Liver (tissue), 9 donors: Measurements from ENCODE around the gene IGSF6. TPM values are rescaled to one million over a fixed set of nuclear protein-coding genes. Genes with fewer than 3 reads are reported as not detected.
"Not testable (repeated sequence)": the region's sequence is repeated elsewhere in the genome, so short reads cannot be mapped to it uniquely, and the experiment has no call there.

Source experiments
- DNase-seq: peaks from one replicate; pipeline ENCODE4 v3.0.0-alpha.2; 2017; ENCODE audit warnings: low spot score
- H3K27ac ChIP-seq, 2 donors: one replicate each; pipeline ENCODE4 v1.7.0; 2013; ENCODE audit warnings: inconsistent platforms in 2 of 2, low read length in 2 of 2, control low read depth in 1 of 2, low read depth in 1 of 2, mild to moderate bottlenecking in 1 of 2
- H3K27me3 ChIP-seq, 4 donors: one replicate each; pipeline versions ENCODE4 v1.6.1 to v1.7.0; 2013; ENCODE audit warnings: low read length in 3 of 4, inconsistent platforms in 1 of 4, mild to moderate bottlenecking in 1 of 4, moderate library complexity in 1 of 4; ENCODE audit not compliant: control insufficient read depth in 4 of 4, insufficient read depth in 4 of 4
- H3K36me3 ChIP-seq, 4 donors: one replicate each; pipeline versions ENCODE4 v1.6.1 to v1.7.0; 2013; ENCODE audit warnings: low read length in 3 of 4, mild to moderate bottlenecking in 3 of 4, low read depth in 1 of 4, moderate library complexity in 1 of 4; ENCODE audit not compliant: control insufficient read depth in 4 of 4, insufficient read depth in 3 of 4
- H3K4me1 ChIP-seq, 4 donors: one replicate each; pipeline versions ENCODE4 v1.6.1 to v1.7.0; 2013; ENCODE audit warnings: low read length in 3 of 4, mild to moderate bottlenecking in 3 of 4, moderate library complexity in 1 of 4; ENCODE audit not compliant: control insufficient read depth in 4 of 4, insufficient read depth in 4 of 4
- H3K4me3 ChIP-seq, 3 donors: one replicate each; pipeline versions ENCODE4 v1.6.1 to v1.7.0; 2013; ENCODE audit warnings: low read length in 3 of 3, control low read depth in 1 of 3, low read depth in 1 of 3, mild to moderate bottlenecking in 1 of 3
- H3K9ac ChIP-seq, 2 donors: one replicate each; pipeline ENCODE4 v1.7.0; 2013; ENCODE audit warnings: low read length in 2 of 2, mild to moderate bottlenecking in 2 of 2, moderate library complexity in 2 of 2, control low read depth in 1 of 2, low read depth in 1 of 2
- H3K9me3 ChIP-seq, 4 donors: one replicate each; pipeline versions ENCODE4 v1.6.1 to v1.7.0; 2013; ENCODE audit warnings: low read length in 3 of 4; ENCODE audit not compliant: control insufficient read depth in 4 of 4
- CTCF ChIP-seq: fragments of 150-350 bp; IDR thresholded peaks from 2 replicates; pipeline ENCODE4 v1.5.1; 2017; ENCODE audit warnings: improper control_type of control experiment, low read depth, low read length; ENCODE audit not compliant: missing input control
- EGR1 ChIP-seq, 2 donors: IDR thresholded peaks; 2 replicates each; pipeline ENCODE4 v1.6.1; 2016 to 2018; ENCODE audit warnings: antibody characterized with exemption in 2 of 2, low read depth in 2 of 2
- HNF4A ChIP-seq, 2 donors: conservative IDR thresholded peaks; 2 replicates each; pipeline ENCODE4 v1.6.1; 2016; ENCODE audit warnings: antibody characterized with exemption in 2 of 2, mild to moderate bottlenecking in 2 of 2
- HNF4G ChIP-seq: IDR thresholded peaks from 2 replicates; pipeline ENCODE4 v1.6.1; 2016; ENCODE audit warnings: antibody characterized with exemption
- REST ChIP-seq: IDR thresholded peaks from 2 replicates; pipeline ENCODE4 v1.6.1; 2016; ENCODE audit warnings: antibody characterized with exemption, mild to moderate bottlenecking
- RXRA ChIP-seq, 2 donors: IDR thresholded peaks; 2 replicates each; pipeline ENCODE4 v1.6.1; 2017 to 2018; ENCODE audit warnings: antibody characterized with exemption in 2 of 2, mild to moderate bottlenecking in 1 of 2
- TAF1 ChIP-seq: conservative IDR thresholded peaks from 2 replicates; pipeline ENCODE4 v1.6.1; 2016; ENCODE audit warnings: antibody characterized with exemption, mild to moderate bottlenecking
- YY1 ChIP-seq: IDR thresholded peaks from 2 replicates; pipeline ENCODE4 v1.6.1; 2016; ENCODE audit warnings: antibody characterized with exemption, mild to moderate bottlenecking
- WGBS: extraction: QIAGEN DNeasy Blood & Tissue Kit; methylation state at CpG from one replicate; pipeline ENCODE4 v1.1.7; 2013; 5-methylcytosine and 5-hydroxymethylcytosine counted together
- polyA plus RNA-seq, 2 donors: library from polyadenylated mRNA; stranded (reverse) in 1 of 2; unstranded in 1 of 2; fragments of 200-250 nt in 1 of 2; fragments of >200 nt in 1 of 2; fragmentation: Nextera tagmentation in 1 of 2; extraction: Ambion mirVana in 1 of 2; gene quantifications; one replicate each; pipeline versions ENCODE4 v1.2.1 to v1.2.3, GENCODE V29; 2013 to 2015
- total RNA-seq, 2 donors: library from RNA; depleted of rRNA; stranded (reverse); fragments of >200 nt; gene quantifications; one replicate each; pipeline ENCODE4 v1.2.3, GENCODE V29; 2014
- donor health status: healthy.
- donor health status: healthy.
- donor health status: healthy.
- donor health status: healthy.
- donor health status: healthy.

IGSF6 gene
- total and polyA plus RNA-seq, 4 donors: 2.6 to 27.3 (median 5.4) TPM

- no peaks in the 10 kb centered on the region for H3K27me3 ChIP-seq
- 91% methylated on average over 3 of the region's 3 CpGs for WGBS
- no peak for DNase-seq
- no peak for TF ChIP-seq YY1
- no peak for TF ChIP-seq HNF4G
- H3K4me3 ChIP-seq: no peak overlapping the region
- H3K36me3 ChIP-seq: peaks cover 0 to 3% (median 2%) of the 10 kb centered on the region in 4 donors
- H3K9ac ChIP-seq: no peak overlapping the region
- H3K9me3 ChIP-seq: no peaks in the 10 kb centered on the region
- peaks cover 0 to 4% (median 2%) of the 10 kb centered on the region in 4 donors for H3K4me1 ChIP-seq
- no peak overlapping the region for H3K27ac ChIP-seq
These were observed 42.3 kb downstream of the IGSF6 start for GRCh38 chr16:21610006-21610544.

DNA sequence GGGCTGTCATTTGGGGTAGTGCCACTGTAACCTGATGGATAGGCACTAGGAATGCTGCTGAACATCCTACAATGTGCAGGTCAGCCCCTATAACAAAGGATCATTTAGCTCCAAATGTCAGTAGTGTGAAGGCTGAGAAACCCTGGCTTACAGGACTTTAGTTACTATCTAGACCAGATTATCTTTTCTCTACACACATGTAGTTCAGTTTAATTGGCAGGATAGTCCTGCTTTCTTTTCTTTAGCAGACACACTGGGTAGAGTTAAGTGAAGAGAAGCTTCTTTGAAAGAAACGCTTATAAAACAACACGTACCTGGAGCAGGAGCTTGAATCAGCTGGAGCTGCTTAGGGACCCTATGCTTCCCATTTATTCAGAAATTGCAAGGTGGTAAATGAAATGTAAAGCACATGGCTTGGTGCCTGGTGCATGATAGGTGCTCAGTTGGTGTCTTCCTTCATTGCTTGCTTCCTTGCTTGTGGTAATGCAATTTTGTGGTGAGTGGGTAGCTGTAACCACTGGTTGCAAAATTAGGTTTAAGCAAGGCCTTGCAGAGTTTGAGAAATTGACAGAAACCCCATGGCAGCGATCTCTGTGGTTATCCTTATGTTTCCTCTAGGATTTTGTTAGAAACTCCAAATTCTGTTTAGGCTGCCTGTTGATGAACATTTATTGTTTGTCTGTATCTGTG, 43.6 kb downstream of the IGSF6 start:
- peaks cover 0 to under 1% (median 0%) of the 10 kb centered on the region in 4 donors for H3K36me3 ChIP-seq
- H3K9me3 ChIP-seq: no peaks in the 10 kb centered on the region
- H3K4me3 ChIP-seq: no peak overlapping the region
- H3K9ac ChIP-seq: no peak overlapping the region
- H3K27ac ChIP-seq: no peak overlapping the region
- DNase-seq: no peak
- no peak for TF ChIP-seq HNF4A (conservative IDR thresholded peaks at IDR 0.05)
- no peak for TF ChIP-seq TAF1
- no peak for TF ChIP-seq REST
- TF ChIP-seq RXRA (IDR thresholded peaks at IDR 0.05): no peak
- no peak for TF ChIP-seq YY1
- TF ChIP-seq EGR1 (IDR thresholded peaks at IDR 0.05; ENCODE audit: low read depth in 2 of 2): no peak
- no peak for TF ChIP-seq CTCF
- WGBS: 87% methylated on average over 3 of the region's 3 CpGs
- no peaks in the 10 kb centered on the region for H3K27me3 ChIP-seq
- peaks cover 0 to 4% (median 2%) of the 10 kb centered on the region in 4 donors for H3K4me1 ChIP-seq

DNA sequence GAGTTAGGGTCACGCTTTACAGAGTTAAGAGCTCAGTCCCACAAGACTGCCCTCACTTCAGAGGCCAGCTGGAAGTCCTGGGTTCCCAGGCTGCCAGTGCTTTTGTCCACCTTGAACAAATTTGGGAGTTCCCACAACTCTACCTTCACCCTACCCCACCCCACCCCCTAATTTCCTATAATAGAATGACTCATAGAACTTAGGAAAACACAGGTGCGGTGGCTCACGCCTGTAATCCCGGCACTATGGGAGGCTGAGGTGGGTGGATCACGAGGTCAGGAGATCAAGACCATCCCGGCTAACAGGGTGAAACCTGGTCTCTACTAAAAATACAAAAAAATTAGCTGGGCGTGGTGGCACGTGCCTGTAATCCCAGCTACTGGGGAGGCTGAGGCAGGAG, 46.6 kb downstream of the IGSF6 start:
- WGBS: 91% methylated on average over 8 of the region's 8 CpGs
- H3K27ac ChIP-seq, H3K27me3 ChIP-seq, H3K9me3 ChIP-seq, H3K36me3 ChIP-seq, H3K4me1 ChIP-seq, H3K4me3 ChIP-seq, H3K9ac ChIP-seq, DNase-seq: not testable (repeated sequence)
